ENCODE data around the gene ARHGAP42. TPM values are rescaled to one million over a fixed set of nuclear protein-coding genes. Genes with fewer than 3 reads are reported as not detected.

Gene ARHGAP42
- total RNA-seq, 3 donors from 2014 or later = 14.6 to 26.7 (median 26.2) TPM

- H3K27ac ChIP-seq = no peak overlapping the region
- H3K36me3 ChIP-seq = no peaks in the 10 kb centered on the region
- TF ChIP-seq CTCF (IDR thresholded peaks at IDR 0.05) (no peak), POLR2AphosphoS5 (IDR thresholded peaks at IDR 0.05) (no peak), POLR2A (IDR thresholded peaks at IDR 0.05) (no peak)
- H3K9me3 ChIP-seq = no peaks in the 10 kb centered on the region
- no peaks in the 10 kb centered on the region for H3K27me3 ChIP-seq
- no peak overlapping the region for H3K4me3 ChIP-seq
- H3K4me1 ChIP-seq = no peaks in the 10 kb centered on the region
- DNase-seq (ENCODE audit: low spot score in 2 of 2) = no peak
- intact Hi-C loops (cut with DNase I; ENCODE audit: low total_unique reads) = no loop called here
Measured at GRCh38 chr11:101030692-101031091, 343.6 kb downstream of the ARHGAP42 start.

DNA sequence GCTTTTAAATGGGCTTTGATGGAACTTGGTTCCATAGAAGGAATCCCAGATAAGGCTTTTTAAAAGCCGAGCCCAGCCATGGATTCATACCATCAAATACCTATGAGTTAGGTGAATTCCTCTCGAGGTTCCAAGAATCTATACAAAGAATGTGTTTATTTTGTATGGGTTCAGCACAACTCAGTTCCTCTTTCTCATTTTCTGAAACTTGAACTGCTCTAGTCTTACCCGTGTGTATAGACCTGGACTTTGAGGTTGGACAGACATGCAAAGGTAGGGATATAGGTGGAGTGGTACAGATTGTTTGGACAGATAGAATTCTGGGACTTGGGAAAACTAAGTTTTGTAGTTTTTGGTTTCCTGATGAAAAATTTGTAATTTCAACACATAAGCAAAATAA is 344.6 kb downstream of the ARHGAP42 start:
- no peaks in the 10 kb centered on the region for H3K4me1 ChIP-seq
- no peak for DNase-seq (ENCODE audit: low spot score in 2 of 2)
- H3K36me3 ChIP-seq = no peaks in the 10 kb centered on the region
- intact Hi-C loops (cut with DNase I; ENCODE audit: low total_unique reads) = no loop called here
- H3K9me3 ChIP-seq = no peaks in the 10 kb centered on the region
- no peak overlapping the region for H3K4me3 ChIP-seq
- TF ChIP-seq POLR2AphosphoS5 (IDR thresholded peaks at IDR 0.05) (no peak), POLR2A (IDR thresholded peaks at IDR 0.05) (no peak), CTCF (IDR thresholded peaks at IDR 0.05) (no peak)
- H3K27ac ChIP-seq = no peak overlapping the region
- no peaks in the 10 kb centered on the region for H3K27me3 ChIP-seq

DNA sequence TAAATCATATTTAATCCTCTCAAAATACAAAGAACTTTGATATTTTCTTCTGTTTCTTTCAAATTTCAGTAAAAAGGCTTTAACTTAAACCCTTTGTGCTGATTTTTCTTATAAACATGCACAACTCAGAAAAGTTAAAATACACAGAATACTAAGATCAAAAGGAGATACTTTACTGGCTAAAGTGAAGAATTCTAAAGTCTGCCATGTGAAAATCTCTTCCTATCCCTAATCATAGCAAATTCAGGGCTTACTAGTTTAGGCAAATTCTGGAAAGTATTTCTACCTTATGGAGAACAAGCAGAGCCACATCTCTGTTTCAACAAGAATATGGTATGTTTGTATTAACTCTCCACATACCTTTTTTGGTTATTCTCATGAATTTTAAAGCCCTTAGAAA is 345.9 kb downstream of the ARHGAP42 start:
- H3K4me3 ChIP-seq = no peak overlapping the region
- H3K27ac ChIP-seq = no peak overlapping the region
- no peaks in the 10 kb centered on the region for H3K9me3 ChIP-seq
- DNase-seq (ENCODE audit: low spot score in 2 of 2) = no peak
- intact Hi-C loops (cut with DNase I; ENCODE audit: low total_unique reads) = no loop called here
- TF ChIP-seq POLR2AphosphoS5 (IDR thresholded peaks at IDR 0.05) = no peak
- TF ChIP-seq POLR2A (IDR thresholded peaks at IDR 0.05) = no peak
- TF ChIP-seq CTCF (IDR thresholded peaks at IDR 0.05) = no peak
- no peaks in the 10 kb centered on the region for H3K36me3 ChIP-seq
- no peaks in the 10 kb centered on the region for H3K4me1 ChIP-seq
- no peaks in the 10 kb centered on the region for H3K27me3 ChIP-seq

DNA sequence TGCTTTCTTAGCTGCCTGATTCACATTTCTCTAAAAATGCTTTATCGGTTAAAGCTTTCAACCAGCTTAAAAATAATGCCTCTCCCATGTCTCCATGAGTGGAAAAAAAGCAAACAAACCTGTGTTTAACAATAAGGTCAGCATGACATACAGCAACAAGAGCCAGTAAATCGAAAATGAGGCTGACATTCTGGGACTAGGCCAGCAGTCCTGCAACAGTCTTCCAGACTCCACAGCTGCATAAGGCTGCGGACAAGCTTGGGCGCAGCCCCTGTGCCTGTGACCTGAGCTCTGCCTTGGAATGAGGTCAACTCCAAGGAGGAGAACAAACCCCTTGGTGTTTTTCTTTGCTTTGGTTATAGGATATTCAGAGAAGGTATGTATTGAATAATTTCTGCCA is 347.0 kb downstream of the ARHGAP42 start:
- no peak for TF ChIP-seq CTCF (IDR thresholded peaks at IDR 0.05)
- TF ChIP-seq POLR2AphosphoS5 (IDR thresholded peaks at IDR 0.05) = no peak
- TF ChIP-seq POLR2A (IDR thresholded peaks at IDR 0.05) = no peak
- Histone ChIP-seq H3K9me3 (no peaks in the 10 kb centered on the region), H3K4me1 (no peaks in the 10 kb centered on the region), H3K4me3 (no peak overlapping the region), H3K36me3 (no peaks in the 10 kb centered on the region), H3K27ac (peak overlapping the region in 1 of 2 donors; percentile 34), H3K27me3 (no peaks in the 10 kb centered on the region)
- intact Hi-C loops (cut with DNase I; ENCODE audit: low total_unique reads) = no loop called here
- DNase-seq (ENCODE audit: low spot score in 2 of 2) = peak; percentile 30 to 67

- no peak overlapping the region for H3K4me3 ChIP-seq
- H3K4me1 ChIP-seq = no peaks in the 10 kb centered on the region
- H3K36me3 ChIP-seq = no peaks in the 10 kb centered on the region
- no peak for DNase-seq (ENCODE audit: low spot score in 2 of 2)
- no peak for TF ChIP-seq CTCF (IDR thresholded peaks at IDR 0.05)
- intact Hi-C loops (cut with DNase I; ENCODE audit: low total_unique reads) = no loop called here
- no peaks in the 10 kb centered on the region for H3K9me3 ChIP-seq
- no peak overlapping the region for H3K27ac ChIP-seq
- no peaks in the 10 kb centered on the region for H3K27me3 ChIP-seq
Measured at GRCh38 chr11:101035872-101036271, 348.8 kb downstream of the ARHGAP42 start.
